Measurements from ENCODE around the gene ZNRD2. TPM values are rescaled to one million over a fixed set of nuclear protein-coding genes. Genes with fewer than 3 reads are reported as not detected.

ZNRD2 gene
- total RNA-seq, 1 experiment from 2014 or later, result 70.9 TPM

GRCh38 chr11:65609229-65609628 lies 39.0 kb downstream of the ZNRD2 start (continued):
- no peak for TF ChIP-seq ZNF281 (CRISPR knock-in tag; IDR thresholded peaks at IDR 0.05)
- TF ChIP-seq ZNF416 (CRISPR knock-in tag; IDR thresholded peaks at IDR 0.05), result no peak

GRCh38 chr11:65609665-65610064 lies 39.4 kb downstream of the ZNRD2 start:
- Mint-ChIP-seq H3K4me3 (no peak overlapping the region), H3K27me3 (ENCODE audit: low read depth) (no peaks in the 10 kb centered on the region; the same call in 1 of the 2 replicates), H3K27ac (peak overlapping the region; percentile 57; the same call in 1 of the 2 replicates), H3K4me1 (peaks cover 29% of the 10 kb centered on the region), H3K36me3 (peaks cover 6% of the 10 kb centered on the region), H3K9me3 (no peaks in the 10 kb centered on the region)
- ATAC-seq, result no peak
- no peak for DNase-seq (ENCODE audit: low spot score)
- CTCF ChIA-PET, result interaction anchor here (1.1 to 16.2 kb wide), 2 partner anchors 19 to 69 kb away, joined by 3 to 311 read pairs; partner anchors contain the start of gene KCNK7
- TF ChIP-seq ZNF121 (CRISPR knock-in tag; IDR thresholded peaks at IDR 0.05) (no peak), SMAD4 (CRISPR knock-in tag; IDR thresholded peaks at IDR 0.05) (no peak), KAT7 (CRISPR knock-in tag; IDR thresholded peaks at IDR 0.05; ENCODE audit: borderline replicate concordance) (no peak), PRDM15 (CRISPR knock-in tag; IDR thresholded peaks at IDR 0.05) (no peak), TEAD1 (CRISPR knock-in tag; IDR thresholded peaks at IDR 0.05) (no peak), NR2C2 (CRISPR knock-in tag; IDR thresholded peaks at IDR 0.05) (no peak), ELF4 (CRISPR knock-in tag; IDR thresholded peaks at IDR 0.05; ENCODE audit: low read depth) (no peak), ESRRA (CRISPR knock-in tag; IDR thresholded peaks at IDR 0.05; ENCODE audit: borderline replicate concordance) (no peak), ZNF317 (CRISPR knock-in tag; IDR thresholded peaks at IDR 0.05; ENCODE audit: borderline replicate concordance, low read depth) (no peak), NFYB (CRISPR knock-in tag; conservative IDR thresholded peaks at IDR 0.05; ENCODE audit: low read depth) (no peak), SP1 (CRISPR knock-in tag; conservative IDR thresholded peaks at IDR 0.05) (no peak), HMGXB4 (CRISPR knock-in tag; IDR thresholded peaks at IDR 0.05) (no peak), OVOL2 (CRISPR knock-in tag; IDR thresholded peaks at IDR 0.05; ENCODE audit: borderline replicate concordance) (no peak), FOXJ3 (CRISPR knock-in tag; IDR thresholded peaks at IDR 0.05; ENCODE audit: borderline replicate concordance) (no peak), JAZF1 (CRISPR knock-in tag; IDR thresholded peaks at IDR 0.05) (no peak), NFATC4 (CRISPR knock-in tag; IDR thresholded peaks at IDR 0.05) (no peak)
- POLR2A ChIA-PET, result no interaction called here
